ENCODE measurements around the gene DENND6B.

GRCh38 chr22:50318356-50318697, 8.5 kb downstream of the DENND6B start:
- no peak for TF ChIP-seq POLR2A (IDR thresholded peaks at IDR 0.05)
- no peak for TF ChIP-seq CTCF (IDR thresholded peaks at IDR 0.05)
